Adrenal gland (tissue), 5 donors: ENCODE results near the gene C19orf25.

ENCODE experiments used
- CTCF ChIP-seq, 6 experiments: fragments of 450-650 bp in 4 of 6; fragments of 200-600 bp in 2 of 6; sonication (generic) in 1 of 6; IDR thresholded peaks; 1 replicate in 5 of 6; 2 replicates in 1 of 6; pipeline versions ENCODE4 v1.5.1 to v1.8.0; 2016 to 2021; ENCODE audit warnings: antibody characterized with exemption in 6 of 6, mild to moderate bottlenecking in 2 of 6, moderate library complexity in 1 of 6
- POLR2A ChIP-seq, 2 donors: fragments of 450-650 bp; IDR thresholded peaks; one replicate each; pipeline ENCODE4 v1.6.1; 2017; ENCODE audit warnings: antibody characterized with exemption in 2 of 2, mild to moderate bottlenecking in 2 of 2, moderate library complexity in 1 of 2
- donor health status: DM: no; HTN: no; CAD: no.

- no peak for TF ChIP-seq POLR2A (IDR thresholded peaks at IDR 0.05)
- no peak for TF ChIP-seq CTCF (IDR thresholded peaks at IDR 0.05)
These were observed 3.5 kb upstream of the C19orf25 start for GRCh38 chr19:1482361-1483130.
